Measurements from ENCODE around the gene GRID2. TPM values are rescaled to one million over a fixed set of nuclear protein-coding genes. Genes with fewer than 3 reads are reported as not detected.

Gene GRID2
- polyA plus RNA-seq, 2 donors, result 0.02 TPM; not detected in 1

- 81 to 88% methylated on average over 1 of the region's 1 CpG for WGBS, 2 donors
Observed at GRCh38 chr4:92968996-92969395, 665.2 kb downstream of the GRID2 start.

GRCh38 chr4:92969650-92970379 is 666.0 kb downstream of the GRID2 start:
- Histone ChIP-seq H3K9me3 (ENCODE audit: control insufficient read depth in 2 of 2, insufficient read depth in 1 of 2, low read depth in 1 of 2, low read length in 1 of 2) (no peaks in the 10 kb centered on the region), H3K4me1 (ENCODE audit: control insufficient read depth in 2 of 2, insufficient read depth in 2 of 2, low read length in 1 of 2) (no peaks in the 10 kb centered on the region), H3K36me3 (ENCODE audit: control insufficient read depth in 2 of 2, insufficient read depth in 2 of 2, low read length in 1 of 2) (no peaks in the 10 kb centered on the region), H3K27me3 (ENCODE audit: control insufficient read depth in 1 of 2, insufficient read depth in 2 of 2, low read length in 2 of 2) (no peaks in the 10 kb centered on the region), H3K4me3 (ENCODE audit: low read depth in 1 of 2, low read length in 2 of 2) (no peak overlapping the region), H3K27ac (ENCODE audit: low read depth in 2 of 2, low read length in 1 of 2) (no peak overlapping the region)
- whole genome bisulfite sequencing, 2 donors, result 59 to 63% methylated on average over 4 of the region's 4 CpGs

More at GRCh38 chr4:92968996-92969395, 665.2 kb downstream of the GRID2 start:
- no peak overlapping the region for H3K27ac ChIP-seq (ENCODE audit: low read depth in 2 of 2, low read length in 1 of 2)
- no peaks in the 10 kb centered on the region for H3K27me3 ChIP-seq (ENCODE audit: control insufficient read depth in 1 of 2, insufficient read depth in 2 of 2, low read length in 2 of 2)
- no peaks in the 10 kb centered on the region for H3K4me1 ChIP-seq (ENCODE audit: control insufficient read depth in 2 of 2, insufficient read depth in 2 of 2, low read length in 1 of 2)
- no peaks in the 10 kb centered on the region for H3K36me3 ChIP-seq (ENCODE audit: control insufficient read depth in 2 of 2, insufficient read depth in 2 of 2, low read length in 1 of 2)
- no peaks in the 10 kb centered on the region for H3K9me3 ChIP-seq (ENCODE audit: control insufficient read depth in 2 of 2, insufficient read depth in 1 of 2, low read depth in 1 of 2, low read length in 1 of 2)
- H3K4me3 ChIP-seq (ENCODE audit: low read depth in 1 of 2, low read length in 2 of 2), result no peak overlapping the region

DNA sequence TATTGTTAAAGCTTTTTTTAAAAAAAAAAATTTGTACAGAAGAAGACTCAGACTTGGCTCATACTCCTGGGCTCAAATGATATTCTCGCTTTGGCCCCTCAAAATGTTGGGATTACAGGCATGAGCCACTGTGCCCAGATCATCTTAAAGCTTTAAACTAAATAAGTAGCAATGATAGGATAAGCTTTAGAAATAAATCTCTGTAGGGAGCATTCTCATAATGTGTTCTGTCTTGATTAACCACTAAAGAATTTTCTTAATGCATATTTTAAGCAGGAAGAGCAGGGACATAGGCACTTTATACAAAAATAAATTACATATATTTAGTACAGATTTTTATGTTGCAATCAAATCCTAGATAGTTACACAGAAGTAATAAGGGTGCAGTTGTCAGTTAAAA is 667.2 kb downstream of the GRID2 start:
- Histone ChIP-seq H3K27me3 (ENCODE audit: control insufficient read depth in 1 of 2, insufficient read depth in 2 of 2, low read length in 2 of 2) (no peaks in the 10 kb centered on the region), H3K36me3 (ENCODE audit: control insufficient read depth in 2 of 2, insufficient read depth in 2 of 2, low read length in 1 of 2) (no peaks in the 10 kb centered on the region), H3K4me1 (ENCODE audit: control insufficient read depth in 2 of 2, insufficient read depth in 2 of 2, low read length in 1 of 2) (no peaks in the 10 kb centered on the region), H3K9me3 (ENCODE audit: control insufficient read depth in 2 of 2, insufficient read depth in 1 of 2, low read depth in 1 of 2, low read length in 1 of 2) (no peaks in the 10 kb centered on the region), H3K4me3 (ENCODE audit: low read depth in 1 of 2, low read length in 2 of 2) (no peak overlapping the region), H3K27ac (ENCODE audit: low read depth in 2 of 2, low read length in 1 of 2) (no peak overlapping the region)
- 75 to 88% methylated on average over 1 of the region's 1 CpG for WGBS, 2 donors

DNA sequence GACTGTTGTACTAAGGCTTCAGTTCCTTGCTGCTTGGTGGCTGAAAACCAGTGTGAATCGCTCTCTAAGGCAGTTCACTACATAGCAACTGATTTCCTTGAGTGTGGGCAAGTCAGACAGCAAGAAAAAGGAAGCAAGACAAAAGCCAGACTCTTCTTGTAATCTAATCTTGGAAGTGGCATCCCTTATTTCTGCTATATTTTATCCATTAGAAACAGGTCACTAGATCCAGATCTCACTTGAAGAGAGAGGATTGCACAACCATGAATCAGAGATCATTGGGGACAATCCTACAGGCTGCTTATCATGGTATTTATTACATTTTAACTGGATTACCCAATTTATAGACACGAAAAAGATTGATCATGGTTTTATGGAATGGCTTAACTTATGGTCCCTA is 684.5 kb downstream of the GRID2 start:
- H3K9me3 ChIP-seq (ENCODE audit: control insufficient read depth in 2 of 2, insufficient read depth in 1 of 2, low read depth in 1 of 2, low read length in 1 of 2), result no peaks in the 10 kb centered on the region
- WGBS, 2 donors, result 74 to 80% methylated on average over 2 of the region's 2 CpGs
- H3K36me3 ChIP-seq (ENCODE audit: control insufficient read depth in 2 of 2, insufficient read depth in 2 of 2, low read length in 1 of 2), result no peaks in the 10 kb centered on the region
- H3K4me3 ChIP-seq (ENCODE audit: low read depth in 1 of 2, low read length in 2 of 2), result no peak overlapping the region
- H3K4me1 ChIP-seq (ENCODE audit: control insufficient read depth in 2 of 2, insufficient read depth in 2 of 2, low read length in 1 of 2), result no peaks in the 10 kb centered on the region
- no peaks in the 10 kb centered on the region for H3K27me3 ChIP-seq (ENCODE audit: control insufficient read depth in 1 of 2, insufficient read depth in 2 of 2, low read length in 2 of 2)
- no peak overlapping the region for H3K27ac ChIP-seq (ENCODE audit: low read depth in 2 of 2, low read length in 1 of 2)

DNA sequence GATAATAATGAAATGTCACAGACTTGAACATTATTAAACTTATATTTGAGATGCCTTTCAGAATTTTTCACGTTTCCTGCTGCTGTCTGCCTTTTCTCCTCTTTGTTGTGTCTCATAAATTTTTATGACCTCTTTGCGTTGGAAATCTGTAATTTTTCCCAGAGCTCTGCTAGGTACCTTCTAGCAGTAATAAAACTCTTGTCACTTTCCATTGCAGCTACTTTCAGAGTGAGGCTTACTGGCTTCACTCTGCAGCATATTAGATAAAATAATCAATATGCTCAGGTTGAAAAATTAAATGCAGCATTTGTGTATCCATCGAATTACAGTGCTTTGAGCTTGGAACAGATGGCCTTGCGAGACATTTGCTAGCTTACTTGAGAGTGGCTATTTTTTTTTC is 689.0 kb downstream of the GRID2 start:
- no peaks in the 10 kb centered on the region for H3K36me3 ChIP-seq (ENCODE audit: control insufficient read depth in 2 of 2, insufficient read depth in 2 of 2, low read length in 1 of 2)
- no peaks in the 10 kb centered on the region for H3K27me3 ChIP-seq (ENCODE audit: control insufficient read depth in 1 of 2, insufficient read depth in 2 of 2, low read length in 2 of 2)
- WGBS, 2 donors, result 53 to 76% methylated on average over 4 of the region's 4 CpGs
- no peaks in the 10 kb centered on the region for H3K4me1 ChIP-seq (ENCODE audit: control insufficient read depth in 2 of 2, insufficient read depth in 2 of 2, low read length in 1 of 2)
- H3K9me3 ChIP-seq (ENCODE audit: control insufficient read depth in 2 of 2, insufficient read depth in 1 of 2, low read depth in 1 of 2, low read length in 1 of 2), result no peaks in the 10 kb centered on the region
- no peak overlapping the region for H3K27ac ChIP-seq (ENCODE audit: low read depth in 2 of 2, low read length in 1 of 2)
- H3K4me3 ChIP-seq (ENCODE audit: low read depth in 1 of 2, low read length in 2 of 2), result no peak overlapping the region

GRCh38 chr4:92994727-92995126 is 691.0 kb downstream of the GRID2 start:
- H3K4me3 ChIP-seq (ENCODE audit: low read depth in 1 of 2, low read length in 2 of 2), result no peak overlapping the region
- WGBS, 2 donors, result 73 to 75% methylated on average over 2 of the region's 2 CpGs
- no peaks in the 10 kb centered on the region for H3K4me1 ChIP-seq (ENCODE audit: control insufficient read depth in 2 of 2, insufficient read depth in 2 of 2, low read length in 1 of 2)
- no peak overlapping the region for H3K27ac ChIP-seq (ENCODE audit: low read depth in 2 of 2, low read length in 1 of 2)
- no peaks in the 10 kb centered on the region for H3K9me3 ChIP-seq (ENCODE audit: control insufficient read depth in 2 of 2, insufficient read depth in 1 of 2, low read depth in 1 of 2, low read length in 1 of 2)
- no peaks in the 10 kb centered on the region for H3K27me3 ChIP-seq (ENCODE audit: control insufficient read depth in 1 of 2, insufficient read depth in 2 of 2, low read length in 2 of 2)
- no peaks in the 10 kb centered on the region for H3K36me3 ChIP-seq (ENCODE audit: control insufficient read depth in 2 of 2, insufficient read depth in 2 of 2, low read length in 1 of 2)

DNA sequence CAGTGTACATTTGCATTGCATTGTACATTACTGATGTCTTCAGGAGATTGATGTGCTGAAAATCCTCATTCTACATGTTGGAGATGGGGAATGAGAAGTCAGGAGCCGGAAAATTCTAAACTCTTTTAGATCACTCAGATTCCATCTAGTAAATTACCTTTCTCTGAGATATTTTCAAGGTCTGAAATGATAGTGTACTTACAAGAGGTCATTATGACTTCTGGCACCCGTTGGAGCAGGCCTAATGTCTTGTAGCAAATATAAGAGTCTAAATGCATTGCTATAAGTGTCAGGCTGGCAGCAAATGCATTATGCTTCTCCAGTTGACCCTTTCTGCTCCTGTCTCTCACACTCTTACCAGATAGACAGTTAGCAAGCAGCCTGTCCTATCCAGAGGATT is 692.8 kb downstream of the GRID2 start:
- H3K27me3 ChIP-seq (ENCODE audit: control insufficient read depth in 1 of 2, insufficient read depth in 2 of 2, low read length in 2 of 2), result no peaks in the 10 kb centered on the region
- no peaks in the 10 kb centered on the region for H3K4me1 ChIP-seq (ENCODE audit: control insufficient read depth in 2 of 2, insufficient read depth in 2 of 2, low read length in 1 of 2)
- WGBS, 2 donors, result 70 to 79% methylated on average over 2 of the region's 2 CpGs
- no peak overlapping the region for H3K4me3 ChIP-seq (ENCODE audit: low read depth in 1 of 2, low read length in 2 of 2)
- no peak overlapping the region for H3K27ac ChIP-seq (ENCODE audit: low read depth in 2 of 2, low read length in 1 of 2)
- H3K9me3 ChIP-seq (ENCODE audit: control insufficient read depth in 2 of 2, insufficient read depth in 1 of 2, low read depth in 1 of 2, low read length in 1 of 2), result no peaks in the 10 kb centered on the region
- H3K36me3 ChIP-seq (ENCODE audit: control insufficient read depth in 2 of 2, insufficient read depth in 2 of 2, low read length in 1 of 2), result no peaks in the 10 kb centered on the region

DNA sequence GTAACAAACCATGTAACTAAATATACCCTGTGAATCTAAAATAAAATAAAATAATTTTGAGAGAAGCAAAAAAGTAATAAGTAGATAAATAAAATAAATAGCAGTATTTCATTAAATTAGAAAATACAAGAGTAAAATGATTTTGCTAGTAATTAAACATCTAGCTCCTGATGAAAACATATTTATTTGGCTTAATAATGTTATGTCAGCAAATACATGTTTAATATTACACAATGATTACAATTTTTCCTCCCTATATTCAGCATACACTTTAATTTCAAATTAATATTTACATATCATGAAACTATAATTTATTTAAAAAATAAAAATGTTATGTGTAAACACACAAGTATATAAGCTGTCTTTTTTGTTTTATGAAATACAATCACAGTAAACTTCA is 697.1 kb downstream of the GRID2 start:
- Histone ChIP-seq H3K9me3 (ENCODE audit: control insufficient read depth in 2 of 2, insufficient read depth in 1 of 2, low read depth in 1 of 2, low read length in 1 of 2) (no peaks in the 10 kb centered on the region), H3K27me3 (ENCODE audit: control insufficient read depth in 1 of 2, insufficient read depth in 2 of 2, low read length in 2 of 2) (no peaks in the 10 kb centered on the region), H3K4me3 (ENCODE audit: low read depth in 1 of 2, low read length in 2 of 2) (no peak overlapping the region), H3K27ac (ENCODE audit: low read depth in 2 of 2, low read length in 1 of 2) (no peak overlapping the region), H3K4me1 (ENCODE audit: control insufficient read depth in 2 of 2, insufficient read depth in 2 of 2, low read length in 1 of 2) (no peaks in the 10 kb centered on the region), H3K36me3 (ENCODE audit: control insufficient read depth in 2 of 2, insufficient read depth in 2 of 2, low read length in 1 of 2) (no peaks in the 10 kb centered on the region)

DNA sequence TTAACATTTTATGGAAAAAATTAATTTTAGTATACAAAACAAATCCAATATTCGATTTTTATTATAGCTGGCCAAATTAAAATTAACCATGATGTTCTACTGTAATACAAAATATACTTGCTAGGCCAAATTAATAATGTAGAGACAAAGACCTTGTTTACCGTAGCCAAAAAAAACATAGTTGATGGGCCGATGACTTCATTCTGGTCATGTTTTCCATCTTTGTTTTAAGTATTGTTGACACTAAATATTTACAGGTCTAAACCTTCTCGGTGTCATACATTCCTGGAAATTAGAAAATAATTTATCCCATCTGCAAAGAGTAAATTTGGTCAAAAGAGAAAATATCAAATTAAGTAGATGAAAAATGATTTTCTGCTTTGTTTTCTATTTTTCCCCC is 698.5 kb downstream of the GRID2 start:
- Histone ChIP-seq H3K9me3 (ENCODE audit: control insufficient read depth in 2 of 2, insufficient read depth in 1 of 2, low read depth in 1 of 2, low read length in 1 of 2) (no peaks in the 10 kb centered on the region), H3K4me1 (ENCODE audit: control insufficient read depth in 2 of 2, insufficient read depth in 2 of 2, low read length in 1 of 2) (no peaks in the 10 kb centered on the region)
- WGBS, 2 donors, result 87 to 89% methylated on average over 4 of the region's 4 CpGs

DNA sequence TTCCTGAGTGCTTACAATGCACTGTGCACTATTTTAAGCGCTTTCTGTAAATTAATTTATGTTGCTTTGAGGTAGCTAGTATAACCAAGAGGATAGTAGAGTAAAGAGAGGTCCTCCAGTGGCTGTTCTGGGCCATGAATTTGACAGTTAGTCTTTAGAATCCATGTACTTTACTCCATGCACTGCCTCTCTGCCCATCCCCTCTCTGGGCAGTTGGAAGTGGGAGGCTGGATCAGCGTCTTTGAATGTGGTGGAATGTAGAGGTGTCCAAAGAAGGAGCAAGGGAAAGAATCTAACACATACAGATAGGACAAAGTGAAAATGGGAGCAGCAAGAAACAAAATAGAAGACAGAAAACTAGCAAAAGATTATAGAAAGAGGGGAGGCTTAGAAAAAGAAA is 712.6 kb downstream of the GRID2 start:
- no peaks in the 10 kb centered on the region for H3K27me3 ChIP-seq (ENCODE audit: control insufficient read depth in 1 of 2, insufficient read depth in 2 of 2, low read length in 2 of 2)
- H3K36me3 ChIP-seq (ENCODE audit: control insufficient read depth in 2 of 2, insufficient read depth in 2 of 2, low read length in 1 of 2), result no peaks in the 10 kb centered on the region
- 85 to 94% methylated on average over 2 of the region's 2 CpGs for WGBS, 2 donors
- H3K27ac ChIP-seq (ENCODE audit: low read depth in 2 of 2, low read length in 1 of 2), result no peak overlapping the region
- H3K9me3 ChIP-seq (ENCODE audit: control insufficient read depth in 2 of 2, insufficient read depth in 1 of 2, low read depth in 1 of 2, low read length in 1 of 2), result no peaks in the 10 kb centered on the region
- H3K4me1 ChIP-seq (ENCODE audit: control insufficient read depth in 2 of 2, insufficient read depth in 2 of 2, low read length in 1 of 2), result no peaks in the 10 kb centered on the region
- no peak overlapping the region for H3K4me3 ChIP-seq (ENCODE audit: low read depth in 1 of 2, low read length in 2 of 2)

More for the DNA sequence above, 698.5 kb downstream of the GRID2 start:
- H3K27me3 ChIP-seq (ENCODE audit: control insufficient read depth in 1 of 2, insufficient read depth in 2 of 2, low read length in 2 of 2), result no peaks in the 10 kb centered on the region
- no peak overlapping the region for H3K4me3 ChIP-seq (ENCODE audit: low read depth in 1 of 2, low read length in 2 of 2)
- H3K36me3 ChIP-seq (ENCODE audit: control insufficient read depth in 2 of 2, insufficient read depth in 2 of 2, low read length in 1 of 2), result no peaks in the 10 kb centered on the region
- no peak overlapping the region for H3K27ac ChIP-seq (ENCODE audit: low read depth in 2 of 2, low read length in 1 of 2)
